Neural cell (in vitro differentiated cells): Measurements from ENCODE around the gene ZNF805.

Source experiments
- EP300 ChIP-seq: fragments of 450-650 bp; conservative IDR thresholded peaks from 2 replicates; pipeline ENCODE4 v1.6.1; 2014; ENCODE audit warnings: antibody characterized with exemption, mild to moderate bottlenecking, moderate library complexity; ENCODE audit not compliant: poor library complexity, severe bottlenecking
- EZH2 ChIP-seq: fragments of 200-600, 300-800 bp; shearing (Covaris generic), sonication (generic); IDR thresholded peaks from 2 replicates; pipeline ENCODE4 v1.6.1; 2014; ENCODE audit warnings: antibody characterized with exemption, low read length, borderline replicate concordance, mild to moderate bottlenecking; ENCODE audit not compliant: insufficient read depth, poor library complexity, severe bottlenecking
- POLR2AphosphoS5 ChIP-seq: IDR thresholded peaks from 2 replicates; pipeline ENCODE4 v1.6.1; 2012
- RAD21 ChIP-seq: fragments of 450-650 bp; conservative IDR thresholded peaks from 2 replicates; pipeline ENCODE4 v1.6.1; 2014; ENCODE audit warnings: antibody characterized with exemption, mild to moderate bottlenecking, moderate library complexity
- SMC3 ChIP-seq: fragments of 450-650 bp; conservative IDR thresholded peaks from 2 replicates; pipeline ENCODE4 v1.6.1; 2014; ENCODE audit warnings: antibody characterized with exemption, mild to moderate bottlenecking, moderate library complexity; ENCODE audit not compliant: poor library complexity
- TF ChIP-seq, protein P1 (sequence below): fragments of 450-650 bp; IDR thresholded peaks from 2 replicates; pipeline ENCODE4 v1.5.1; 2014; ENCODE audit warnings: antibody characterized with exemption, mild to moderate bottlenecking, moderate library complexity; ENCODE audit not compliant: poor library complexity, severe bottlenecking

DNA sequence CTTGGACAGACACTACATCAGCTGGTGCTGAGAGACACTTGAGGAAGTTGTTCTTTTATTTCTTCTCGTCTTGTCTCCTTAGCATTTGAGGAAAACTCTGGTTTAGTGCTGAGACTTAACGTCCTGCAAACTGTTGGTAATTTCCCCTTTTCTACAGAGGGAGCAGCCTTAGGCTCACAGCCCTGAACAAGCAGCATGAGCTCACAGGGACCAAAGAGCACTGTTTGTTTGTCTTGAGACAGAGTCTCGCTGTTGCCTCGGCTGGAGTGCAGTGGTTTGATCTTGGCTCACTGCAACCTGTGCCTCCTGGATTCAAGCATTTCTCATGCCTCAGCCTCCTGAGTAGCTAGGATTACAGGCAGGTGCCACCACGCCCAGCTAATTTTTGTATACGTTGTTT is 5.5 kb downstream of the ZNF805 start:
- TF ChIP-seq EZH2 (no peak), POLR2AphosphoS5 (no peak), EP300 (no peak), SMC3 (no peak), RAD21 (no peak)
- TF ChIP-seq, protein P1, sequence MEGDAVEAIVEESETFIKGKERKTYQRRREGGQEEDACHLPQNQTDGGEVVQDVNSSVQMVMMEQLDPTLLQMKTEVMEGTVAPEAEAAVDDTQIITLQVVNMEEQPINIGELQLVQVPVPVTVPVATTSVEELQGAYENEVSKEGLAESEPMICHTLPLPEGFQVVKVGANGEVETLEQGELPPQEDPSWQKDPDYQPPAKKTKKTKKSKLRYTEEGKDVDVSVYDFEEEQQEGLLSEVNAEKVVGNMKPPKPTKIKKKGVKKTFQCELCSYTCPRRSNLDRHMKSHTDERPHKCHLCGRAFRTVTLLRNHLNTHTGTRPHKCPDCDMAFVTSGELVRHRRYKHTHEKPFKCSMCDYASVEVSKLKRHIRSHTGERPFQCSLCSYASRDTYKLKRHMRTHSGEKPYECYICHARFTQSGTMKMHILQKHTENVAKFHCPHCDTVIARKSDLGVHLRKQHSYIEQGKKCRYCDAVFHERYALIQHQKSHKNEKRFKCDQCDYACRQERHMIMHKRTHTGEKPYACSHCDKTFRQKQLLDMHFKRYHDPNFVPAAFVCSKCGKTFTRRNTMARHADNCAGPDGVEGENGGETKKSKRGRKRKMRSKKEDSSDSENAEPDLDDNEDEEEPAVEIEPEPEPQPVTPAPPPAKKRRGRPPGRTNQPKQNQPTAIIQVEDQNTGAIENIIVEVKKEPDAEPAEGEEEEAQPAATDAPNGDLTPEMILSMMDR: no peak
